H1 (cell line): ENCODE measurements around the gene ZNF776. TPM values are rescaled to one million over a fixed set of nuclear protein-coding genes. Genes with fewer than 3 reads are reported as not detected.

Experiments
- CTCF ChIA-PET: fragments of 300-600 bp; sonication (Branson Sonifier 250); formaldehyde crosslinking; loops from one replicate; lab custom pipeline; 2021; ENCODE audit not compliant: partially characterized antibody; lab: Charles Lee
- POLR2A ChIA-PET: fragments of 300-600 bp; sonication (Branson Sonifier 250); formaldehyde crosslinking; loops from one replicate; lab custom pipeline; 2021; ENCODE audit warnings: inconsistent platforms; ENCODE audit not compliant: partially characterized antibody; lab: Charles Lee
- DNase-seq, 2 experiments: peaks; one replicate each; pipeline versions ENCODE4 v3.0.0 to v3.0.0-alpha.2; 2010 to 2022; ENCODE audit warnings: low spot score in 2 of 2, low read depth in 1 of 2, mixed read lengths in 1 of 2
- FAIRE-seq: peaks from 2 replicates; lab custom pipeline; 2011; peaks lifted over from hg19 to GRCh38; lab: Jason Lieb, UNC
- H2AFZ ChIP-seq: 2 replicates; pipeline ENCODE4 v1.8.1; 2012; ENCODE audit warnings: low read length, inconsistent platforms
- H2AK5ac ChIP-seq: 2 replicates; pipeline ENCODE4 v1.6.1; 2013; ENCODE audit warnings: low read depth, low read length
- H2BK120ac ChIP-seq: replicated peaks from 2 replicates; pipeline ENCODE3; 2013; ENCODE audit warnings: low read depth, low read length, inconsistent platforms
- H2BK12ac ChIP-seq: 2 replicates; pipeline ENCODE4 v1.6.1; 2013; ENCODE audit warnings: low read depth, low read length
- H2BK15ac ChIP-seq: 2 replicates; pipeline ENCODE4 v1.6.1; 2013; ENCODE audit warnings: low read length
- H2BK20ac ChIP-seq: 2 replicates; pipeline ENCODE4 v1.6.1; 2013; ENCODE audit warnings: low read length
- H2BK5ac ChIP-seq: 2 replicates; pipeline ENCODE4 v1.6.1; 2013; ENCODE audit warnings: low read depth, low read length
- H3K14ac ChIP-seq: 2 replicates; pipeline ENCODE4 v1.6.1; 2013; ENCODE audit warnings: inconsistent platforms; ENCODE audit not compliant: insufficient read length
- H3K18ac ChIP-seq: 2 replicates; pipeline ENCODE4 v1.6.1; 2013; ENCODE audit warnings: low read length; ENCODE audit errors: extremely low read depth
- H3K23ac ChIP-seq: 2 replicates; pipeline ENCODE4 v1.6.1; 2013; ENCODE audit warnings: inconsistent platforms; ENCODE audit not compliant: insufficient read length
- H3K23me2 ChIP-seq: 2 replicates; pipeline ENCODE4 v1.6.1; 2013; ENCODE audit warnings: low read depth, low read length
- H3K27ac ChIP-seq: 2 replicates; pipeline ENCODE4 v1.6.1; 2011; ENCODE audit warnings: low read depth, low read length, inconsistent platforms
- H3K27me3 ChIP-seq, 4 experiments: replicated peaks in 1 of 4; 1 replicate in 1 of 4; 2 replicates in 3 of 4; pipeline versions ENCODE4 v1.6.1 to v1.8.1; 2011 to 2013; ENCODE audit warnings: low read length in 3 of 4, mild to moderate bottlenecking in 3 of 4, inconsistent platforms in 2 of 4, mixed read lengths in 2 of 4, moderate library complexity in 1 of 4; ENCODE audit not compliant: control insufficient read depth in 3 of 4, insufficient read depth in 3 of 4; ENCODE audit errors: extremely low read depth in 1 of 4
- H3K36me3 ChIP-seq, 4 experiments: 2 replicates each; pipeline versions ENCODE4 v1.6.1 to v1.8.1; 2011 to 2013; ENCODE audit warnings: mild to moderate bottlenecking in 4 of 4, low read length in 3 of 4, moderate library complexity in 2 of 4, control low read depth in 1 of 4, inconsistent platforms in 1 of 4; ENCODE audit not compliant: insufficient read depth in 4 of 4, control insufficient read depth in 2 of 4
- H3K4ac ChIP-seq: replicated peaks from 2 replicates; pipeline ENCODE3; 2013; ENCODE audit warnings: low read length, low read depth, mixed read lengths, inconsistent platforms; ENCODE audit not compliant: insufficient read length
- H3K4me1 ChIP-seq, 4 experiments: replicated peaks in 1 of 4; 1 replicate in 1 of 4; 2 replicates in 3 of 4; pipeline versions ENCODE4 v1.6.1 to v1.8.1; 2011 to 2013; ENCODE audit warnings: low read length in 3 of 4, inconsistent platforms in 2 of 4, mixed read lengths in 1 of 4; ENCODE audit not compliant: insufficient read depth in 4 of 4, control insufficient read depth in 3 of 4
- H3K4me2 ChIP-seq, 2 experiments: 2 replicates each; pipeline versions ENCODE4 v1.6.1 to v1.8.1; 2011 to 2013; ENCODE audit warnings: low read depth in 2 of 2, low read length in 2 of 2, control low read depth in 1 of 2, inconsistent platforms in 1 of 2, mild to moderate bottlenecking in 1 of 2; ENCODE audit not compliant: insufficient read depth in 1 of 2
- H3K4me3 ChIP-seq, 4 experiments: fragments of 200-600, 300-600 bp in 1 of 4; sonication (generic), shearing (Covaris generic), sonication (Bioruptor Twin) in 1 of 4; 2 replicates each; pipeline versions ENCODE4 v1.5.1 to v1.8.1; 2011 to 2016; ENCODE audit warnings: low read length in 4 of 4, low read depth in 3 of 4, control low read depth in 2 of 4, inconsistent platforms in 2 of 4, mild to moderate bottlenecking in 2 of 4, mixed read lengths in 1 of 4, moderate library complexity in 1 of 4; ENCODE audit not compliant: insufficient read depth in 2 of 4; ENCODE audit errors: extremely low read depth in 1 of 4
- H3K56ac ChIP-seq: replicated peaks from 2 replicates; pipeline ENCODE3; 2013; ENCODE audit warnings: low read depth, mild to moderate bottlenecking, mixed read lengths, low read length, inconsistent platforms; ENCODE audit not compliant: insufficient read length
- H3K79me1 ChIP-seq: 2 replicates; pipeline ENCODE4 v1.6.1; 2013; ENCODE audit warnings: low read depth, low read length, control low read depth
- H3K79me2 ChIP-seq, 2 experiments: 2 replicates each; pipeline versions ENCODE4 v1.6.1 to v1.8.1; 2012 to 2013; ENCODE audit warnings: low read length in 2 of 2, mild to moderate bottlenecking in 2 of 2, inconsistent platforms in 1 of 2; ENCODE audit not compliant: insufficient read depth in 2 of 2, control insufficient read depth in 1 of 2
- H3K9ac ChIP-seq, 4 experiments: replicated peaks in 1 of 4; 1 replicate in 1 of 4; 2 replicates in 3 of 4; pipeline versions ENCODE4 v1.6.1 to v1.8.1; 2011 to 2013; ENCODE audit warnings: low read depth in 3 of 4, low read length in 3 of 4, control low read depth in 2 of 4, mild to moderate bottlenecking in 2 of 4, moderate library complexity in 2 of 4, inconsistent platforms in 1 of 4; ENCODE audit errors: extremely low read depth in 1 of 4
- H3K9me3 ChIP-seq, 2 experiments: 2 replicates each; pipeline versions ENCODE4 v1.6.1 to v1.8.1; 2012 to 2013; ENCODE audit warnings: mild to moderate bottlenecking in 2 of 2, moderate library complexity in 2 of 2, control low read depth in 1 of 2, inconsistent platforms in 1 of 2, low read depth in 1 of 2, low read length in 1 of 2, mixed read lengths in 1 of 2; ENCODE audit not compliant: insufficient read depth in 2 of 2
- H4K20me1 ChIP-seq, 2 experiments: replicated peaks in 1 of 2; 2 replicates each; pipeline versions ENCODE3 to v1.8.1; 2011 to 2013; ENCODE audit warnings: inconsistent platforms in 2 of 2, low read length in 2 of 2, mild to moderate bottlenecking in 1 of 2; ENCODE audit not compliant: insufficient read depth in 2 of 2, control insufficient read depth in 1 of 2
- H4K5ac ChIP-seq: 2 replicates; pipeline ENCODE4 v1.6.1; 2013; ENCODE audit warnings: low read length, low read depth, mixed read lengths, inconsistent platforms; ENCODE audit not compliant: insufficient read length
- H4K8ac ChIP-seq: 2 replicates; pipeline ENCODE4 v1.8.0; 2013; ENCODE audit warnings: mild to moderate bottlenecking, moderate library complexity, low read length, inconsistent platforms; ENCODE audit not compliant: insufficient read depth; ENCODE audit errors: extremely low read depth
- H4K91ac ChIP-seq: replicated peaks from 2 replicates; pipeline ENCODE3; 2013; ENCODE audit warnings: low read length, mixed read lengths, inconsistent platforms; ENCODE audit not compliant: insufficient read length
- GABPA ChIP-seq: IDR thresholded peaks from 2 replicates; pipeline ENCODE4 v1.6.1; 2011; ENCODE audit warnings: mild to moderate bottlenecking, low read length, moderate library complexity, borderline replicate concordance; ENCODE audit not compliant: insufficient read depth
- JUND ChIP-seq: IDR thresholded peaks from 2 replicates; pipeline ENCODE4 v1.6.1; 2011; ENCODE audit warnings: mild to moderate bottlenecking, improper control_type of control experiment, low read length
- KDM1A ChIP-seq: fragments of 200-600, 300-600 bp; sonication (generic); IDR thresholded peaks from 2 replicates; pipeline ENCODE4 v1.7.1; 2016; ENCODE audit warnings: mild to moderate bottlenecking, low read length, borderline replicate concordance
- KDM5A ChIP-seq: fragments of 200-600 bp; IDR thresholded peaks from 2 replicates; pipeline ENCODE4 v1.7.1; 2012; ENCODE audit warnings: mild to moderate bottlenecking, low read length, inconsistent platforms, mixed read lengths
- PHF8 ChIP-seq: fragments of 200-600 bp; sonication (generic); conservative IDR thresholded peaks from 2 replicates; pipeline ENCODE4 v1.7.1; 2012; ENCODE audit warnings: low read depth, mild to moderate bottlenecking, inconsistent platforms, low read length, moderate library complexity
- POLR2AphosphoS5 ChIP-seq: IDR thresholded peaks from 2 replicates; pipeline ENCODE4 v1.6.1; 2011; ENCODE audit warnings: low read depth, low read length
- RBBP5 ChIP-seq: IDR thresholded peaks from 2 replicates; pipeline ENCODE4 v1.7.1; 2012; ENCODE audit warnings: low read depth, mild to moderate bottlenecking, inconsistent platforms, low read length, moderate library complexity, borderline replicate concordance
- SIN3A ChIP-seq, 2 experiments: IDR thresholded peaks in 1 of 2; conservative IDR thresholded peaks in 1 of 2; 2 replicates each; pipeline ENCODE4 v1.6.1; 2011 to 2012; ENCODE audit warnings: low read length in 2 of 2, improper control_type of control experiment in 1 of 2, low read depth in 1 of 2, mild to moderate bottlenecking in 1 of 2
- SP2 ChIP-seq: IDR thresholded peaks from 2 replicates; pipeline ENCODE4 v1.6.1; 2012; ENCODE audit warnings: mild to moderate bottlenecking, low read length, inconsistent platforms
- TEAD4 ChIP-seq: IDR thresholded peaks from 2 replicates; pipeline ENCODE4 v1.6.1; 2012; ENCODE audit warnings: low read depth, low read length, inconsistent platforms, mixed read lengths
- polyA plus RNA-seq, 7 experiments: library from polyadenylated mRNA; depleted of rRNA in 3 of 7; stranded (reverse) in 5 of 7; unstranded in 2 of 7; fragments of >200 nt in 5 of 7; fragments of 200-250 nt in 2 of 7; gene quantifications; 1 replicate in 5 of 7; 2 replicates in 1 of 7; 4 replicates in 1 of 7; pipeline versions ENCODE4 v1.2.1 to v1.2.3, GENCODE V29; 2011 to 2013; ENCODE audit warnings: missing spikeins in 2 of 7, mixed read lengths in 2 of 7
- total RNA-seq: library from RNA; stranded (reverse); fragmentation: NEBNext Ultra II Directional; extraction: Animal tissue kit (Norgen Biotek cat#: 25700); gene quantifications from 2 replicates; pipeline ENCODE4 v1.2.1, GENCODE V29; 2021
- TF ChIP-seq, protein P1 (sequence below): IDR thresholded peaks from 2 replicates; pipeline ENCODE4 v1.6.1; 2012; ENCODE audit warnings: inconsistent platforms

The ZNF776 gene
- total and polyA plus RNA-seq, 2 of the 8 experiments (the other 6 are each of a cell fraction or from before 2014, with no cell fraction given), result 7.8 to 20.5 TPM

DNA sequence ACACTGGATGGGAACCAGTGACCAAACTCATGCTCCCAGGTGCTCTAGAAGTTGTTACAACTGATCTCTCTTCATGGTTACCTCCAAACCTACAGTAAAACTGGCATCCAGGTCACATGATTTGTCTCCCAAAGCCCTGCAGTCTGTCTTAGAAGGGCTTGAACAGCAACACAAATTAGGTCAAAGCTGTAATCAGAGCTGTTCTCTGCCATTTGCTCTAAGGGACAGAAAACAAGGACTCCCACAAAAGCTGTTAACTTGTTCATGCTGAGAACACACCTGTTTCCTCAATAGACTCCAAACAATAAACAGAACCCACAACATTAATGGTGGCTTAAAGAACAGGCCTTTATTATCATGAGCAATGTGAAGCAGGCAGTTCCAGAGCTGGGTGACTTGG, 27.2 kb upstream of the ZNF776 start:
- Histone ChIP-seq H2BK120ac (no peak overlapping the region), H3K4me2 (peak overlapping the region; percentile 23 to 39; a peak in 1 of 4 replicates)

More for the DNA sequence above, 27.2 kb upstream of the ZNF776 start:
- Histone ChIP-seq H3K9me3 (peaks cover 7 to 9% of the 10 kb centered on the region in 2 experiments; a peak in 3 of 4 replicates), H4K5ac (no peak overlapping the region), H3K79me1 (no peaks in the 10 kb centered on the region), H3K79me2 (no peaks in the 10 kb centered on the region), H3K27me3 (0 out of 7 replicates have a peak, but pooled peaks cover 0 to 2% (median 0%) of the 10 kb centered on the region in 4 experiments), H3K36me3 (peaks cover 11 to 32% (median 25%) of the 10 kb centered on the region in 4 experiments; a peak in 7 of 8 replicates), H2BK15ac (no peak overlapping the region), H2BK5ac (no peak overlapping the region), H3K23me2 (no peaks in the 10 kb centered on the region), H3K56ac (no peak overlapping the region), H3K27ac (no peak overlapping the region), H3K4ac (no peak overlapping the region), H2BK12ac (no peak overlapping the region), H3K9ac (no peak overlapping the region), H2AK5ac (no peak overlapping the region), H4K20me1 (peaks cover 0 to 7% of the 10 kb centered on the region in 2 experiments), H3K14ac (no peak overlapping the region), H3K23ac (no peak overlapping the region), H4K91ac (no peak overlapping the region), H3K18ac (no peak overlapping the region), H3K4me3 (no peak overlapping the region), H2AFZ (no peak overlapping the region), H2BK20ac (no peak overlapping the region), H4K8ac (no peak overlapping the region), H3K4me1 (peaks cover 0 to 8% (median 5%) of the 10 kb centered on the region in 4 experiments; a peak in 4 of 7 replicates)
- TF ChIP-seq KDM1A (no peak), RBBP5 (no peak), SP2 (no peak), GABPA (no peak), KDM5A (no peak), POLR2AphosphoS5 (no peak), JUND (no peak), TEAD4 (no peak), PHF8 (no peak), SIN3A (conservative IDR thresholded peaks at IDR 0.05 in 1 of 2, IDR thresholded peaks at IDR 0.05 in 1 of 2; ENCODE audit: low read depth in 1 of 2, low read length in 2 of 2) (no peak)
- TF ChIP-seq, protein P1, sequence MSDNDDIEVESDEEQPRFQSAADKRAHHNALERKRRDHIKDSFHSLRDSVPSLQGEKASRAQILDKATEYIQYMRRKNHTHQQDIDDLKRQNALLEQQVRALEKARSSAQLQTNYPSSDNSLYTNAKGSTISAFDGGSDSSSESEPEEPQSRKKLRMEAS, result no peak
- POLR2A ChIA-PET, result interaction anchor here (1.1 to 5.4 kb wide), 3 partner anchors 11 to 37 kb away, joined by 3 to 43 read pairs (median 5); partner anchors contain the start of gene ZNF154
- CTCF ChIA-PET, result interaction anchor here (0.9 to 1.4 kb wide), 3 partner anchors 38 to 72 kb away, joined by 3 read pairs; partner anchors contain the start of gene ZNF551
- FAIRE-seq (no peak), DNase-seq (peak in 1 of 2 experiments; percentile 14)
